HG03469 (cell line): ENCODE results near the gene R3HDML.

Experiments used
- ATAC-seq: cut with Tn5 transposase; IDR thresholded peaks from one replicate; pipeline ENCODE4 v1.9.1; 2021; ENCODE audit warnings: mild to moderate bottlenecking, moderate library complexity, moderate number of reproducible peaks; ENCODE audit not compliant: unreplicated experiment

Gene R3HDML

GRCh38 chr20:44398335-44398734 is 61.5 kb downstream of the R3HDML start:
- ATAC-seq, result no peak

DNA sequence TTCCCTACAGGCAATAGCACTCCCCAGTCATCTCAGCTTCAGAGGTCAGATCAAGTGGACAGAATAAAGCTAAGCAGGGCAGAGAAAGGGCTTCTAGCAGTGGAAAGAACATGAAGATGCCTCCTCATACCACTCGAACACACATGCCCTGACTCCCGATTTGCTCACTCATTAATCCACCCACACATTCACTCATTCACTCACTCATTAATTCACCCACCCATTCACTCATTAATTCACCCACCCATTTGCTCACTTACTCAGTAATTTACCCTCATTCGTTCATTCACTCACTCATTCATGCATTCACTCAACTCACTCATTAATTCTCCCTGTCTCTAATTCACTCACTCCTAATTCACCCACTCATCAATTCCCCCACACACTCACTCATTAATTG is 62.6 kb downstream of the R3HDML start:
- ATAC-seq, result no peak

- ATAC-seq, result no peak
These were observed 63.8 kb downstream of the R3HDML start for GRCh38 chr20:44400671-44400969.
